ENCODE results near the gene RTTN. TPM values are rescaled to one million over a fixed set of nuclear protein-coding genes. Genes with fewer than 3 reads are reported as not detected.

The RTTN gene
- total and polyA plus RNA-seq, 2 of the 13 experiments (the other 11 are each of a cell fraction or from before 2014, with no cell fraction given), result 5.4 to 18.7 TPM

DNA sequence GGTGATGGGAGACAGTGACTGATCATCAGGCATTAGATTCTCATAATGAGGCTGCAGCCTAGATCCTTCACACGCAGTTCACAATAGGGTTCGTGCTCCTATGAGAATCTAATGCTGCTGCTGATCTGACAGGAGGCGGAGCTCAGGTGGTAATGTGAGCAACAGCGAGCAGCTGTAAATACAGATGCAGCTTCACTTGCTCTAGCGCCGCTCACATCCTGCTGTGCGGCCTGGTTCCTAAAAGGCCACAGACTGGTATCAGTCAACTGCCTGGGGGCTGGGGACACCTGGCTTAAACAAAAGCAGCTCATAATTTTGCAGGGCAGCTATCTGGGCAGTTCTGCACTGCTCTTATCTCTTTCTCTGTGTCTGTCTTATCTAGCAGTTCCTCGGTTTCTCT lies 237.4 kb downstream of the RTTN start:
- in situ Hi-C loops (cut with HindIII; ENCODE audit: extremely low pct_ligation_motif_present, low pct_unique_long_range_greater_than_20kb) (no loop called here), intact Hi-C loops (cut with micrococcal nuclease; ENCODE audit: unreplicated experiment) (no loop called here)
- TF ChIP-seq GATAD1 (CRISPR knock-in tag; IDR thresholded peaks at IDR 0.05), result no peak
- TF ChIP-seq ZNF292 (CRISPR knock-in tag; IDR thresholded peaks at IDR 0.05; ENCODE audit: borderline replicate concordance, low read depth), result no peak
- TF ChIP-seq GPN1 (CRISPR knock-in tag; IDR thresholded peaks at IDR 0.05; ENCODE audit: borderline replicate concordance), result no peak
- TF ChIP-seq ZNF775 (CRISPR knock-in tag; IDR thresholded peaks at IDR 0.05; ENCODE audit: borderline replicate concordance), result no peak
- no peak for TF ChIP-seq ZNF567 (CRISPR knock-in tag; IDR thresholded peaks at IDR 0.05; ENCODE audit: borderline replicate concordance)
- no peak for TF ChIP-seq MYNN (CRISPR knock-in tag; IDR thresholded peaks at IDR 0.05; ENCODE audit: low read depth)
- no peak for TF ChIP-seq ZNF329 (CRISPR knock-in tag; IDR thresholded peaks at IDR 0.05; ENCODE audit: low read depth)
- TF ChIP-seq HOXD1 (CRISPR knock-in tag; IDR thresholded peaks at IDR 0.05), result no peak
- no peak for TF ChIP-seq MEIS2 (CRISPR knock-in tag; IDR thresholded peaks at IDR 0.05)
- no peak for TF ChIP-seq BRCA1 (CRISPR knock-in tag; IDR thresholded peaks at IDR 0.05)
- TF ChIP-seq, protein P1, sequence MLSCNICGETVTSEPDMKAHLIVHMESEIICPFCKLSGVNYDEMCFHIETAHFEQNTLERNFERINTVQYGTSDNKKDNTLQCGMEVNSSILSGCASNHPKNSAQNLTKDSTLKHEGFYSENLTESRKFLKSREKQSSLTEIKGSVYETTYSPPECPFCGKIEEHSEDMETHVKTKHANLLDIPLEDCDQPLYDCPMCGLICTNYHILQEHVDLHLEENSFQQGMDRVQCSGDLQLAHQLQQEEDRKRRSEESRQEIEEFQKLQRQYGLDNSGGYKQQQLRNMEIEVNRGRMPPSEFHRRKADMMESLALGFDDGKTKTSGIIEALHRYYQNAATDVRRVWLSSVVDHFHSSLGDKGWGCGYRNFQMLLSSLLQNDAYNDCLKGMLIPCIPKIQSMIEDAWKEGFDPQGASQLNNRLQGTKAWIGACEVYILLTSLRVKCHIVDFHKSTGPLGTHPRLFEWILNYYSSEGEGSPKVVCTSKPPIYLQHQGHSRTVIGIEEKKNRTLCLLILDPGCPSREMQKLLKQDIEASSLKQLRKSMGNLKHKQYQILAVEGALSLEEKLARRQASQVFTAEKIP (CRISPR knock-in tag; IDR thresholded peaks at IDR 0.05; ENCODE audit: borderline replicate concordance), result no peak
- no peak for TF ChIP-seq RXRB (CRISPR knock-in tag; IDR thresholded peaks at IDR 0.05; ENCODE audit: borderline replicate concordance)
- no peak for TF ChIP-seq RBFOX2 (IDR thresholded peaks at IDR 0.05; ENCODE audit: low read depth, low read length)
- TF ChIP-seq ZSCAN29 (CRISPR knock-in tag; conservative IDR thresholded peaks at IDR 0.05), result no peak
- TF ChIP-seq SIN3B (IDR thresholded peaks at IDR 0.05; ENCODE audit: low read length), result no peak
- no peak for FAIRE-seq
- WGBS (ENCODE audit: low lambda C conversion rate), result 82% methylated on average over 3 of the region's 8 CpGs
- no peak overlapping the region for H3K27ac ChIP-seq (ENCODE audit: extremely low read length, insufficient read depth, low read length)
- H3K4me1 ChIP-seq (ENCODE audit: insufficient read depth, low read length), result no peaks in the 10 kb centered on the region
- H3K9ac ChIP-seq (ENCODE audit: insufficient read depth, low read depth, low read length), result no peak overlapping the region
- ChIA-PET POLR2A (no interaction called here), CTCF (ENCODE audit: low intra/inter-chr PET ratio, low total read pairs) (no interaction called here)
- no peak overlapping the region for H2AFZ ChIP-seq (ENCODE audit: low read length)
- no peak overlapping the region for H3K4me2 ChIP-seq (ENCODE audit: low read depth, low read length)
- no peaks in the 10 kb centered on the region for H3K36me3 ChIP-seq (replicated peaks in 1 of 2; ENCODE audit: control insufficient read depth in 1 of 2, insufficient read depth in 2 of 2, low read length in 2 of 2)
- peaks cover 12% of the 10 kb centered on the region for H3K9me3 ChIP-seq (ENCODE audit: low read length)
- no peak for DNase-seq (ENCODE audit: low spot score)
- no peaks in the 10 kb centered on the region for H3K27me3 ChIP-seq (ENCODE audit: control insufficient read depth in 1 of 2, insufficient read depth in 2 of 2, low read length in 2 of 2)
- no peaks in the 10 kb centered on the region for H3K79me2 ChIP-seq (ENCODE audit: insufficient read depth, low read length)
- no peaks in the 10 kb centered on the region for H4K20me1 ChIP-seq (ENCODE audit: insufficient read depth, low read length)
- no peak overlapping the region for H3K4me3 ChIP-seq (replicated peaks in 1 of 3; ENCODE audit: insufficient read depth in 1 of 3, low read depth in 2 of 3, low read length in 3 of 3)
- ATAC-seq, result no peak
- BruUV-seq (replicated peaks), result no TSS peak
